Endodermal cell (in vitro differentiated cells): ENCODE measurements around the gene GPR18. TPM values are rescaled to one million over a fixed set of nuclear protein-coding genes. Genes with fewer than 3 reads are reported as not detected.
A peak's percentile ranks its signal among the peaks of the same experiment; 100 is the strongest.
"Not testable (repeated sequence)": the region's sequence is repeated elsewhere in the genome, so short reads cannot be mapped to it uniquely, and the experiment has no call there.

ENCODE experiments used
- DNase-seq: peaks from one replicate; pipeline ENCODE4 v3.0.0-alpha.2; 2017
- H3K27ac ChIP-seq: 2 replicates; pipeline ENCODE4 v1.5.1; 2013; ENCODE audit warnings: mild to moderate bottlenecking, low read depth, low read length, moderate library complexity
- H3K27me3 ChIP-seq: 2 replicates; pipeline ENCODE4 v1.6.1; 2013; ENCODE audit warnings: mild to moderate bottlenecking, low read length, moderate library complexity; ENCODE audit not compliant: insufficient read depth, control insufficient read depth, poor library complexity, severe bottlenecking
- H3K36me3 ChIP-seq: 2 replicates; pipeline ENCODE4 v1.7.0; 2013; ENCODE audit warnings: mild to moderate bottlenecking, low read length, moderate library complexity; ENCODE audit not compliant: control insufficient read depth, insufficient read depth
- H3K4me1 ChIP-seq: one replicate; pipeline ENCODE4 v1.7.0; 2013; ENCODE audit warnings: low read length; ENCODE audit not compliant: control insufficient read depth, insufficient read depth
- H3K4me3 ChIP-seq: 2 replicates; pipeline ENCODE4 v1.5.1; 2013; ENCODE audit warnings: mild to moderate bottlenecking, low read length, moderate library complexity
- H3K9ac ChIP-seq: 2 replicates; pipeline ENCODE4 v1.6.1; 2013; ENCODE audit warnings: mild to moderate bottlenecking, low read length, moderate library complexity; ENCODE audit not compliant: poor library complexity, severe bottlenecking; ENCODE audit errors: extremely low read depth
- H3K9me3 ChIP-seq: 2 replicates; pipeline ENCODE4 v1.6.1; 2013; ENCODE audit warnings: mild to moderate bottlenecking, low read length, moderate library complexity; ENCODE audit not compliant: control insufficient read depth
- H3K27ac Mint-ChIP-seq: 2 replicates; pipeline ENCODE4 v1.8.0; 2020; ENCODE audit warnings: mixed read lengths
- H3K27me3 Mint-ChIP-seq: 2 replicates; pipeline ENCODE4 v1.8.0; 2021; ENCODE audit warnings: mild to moderate bottlenecking, mixed read lengths; ENCODE audit not compliant: insufficient read depth
- H3K36me3 Mint-ChIP-seq: 2 replicates; pipeline ENCODE4 v1.8.0; 2020; ENCODE audit warnings: low read depth, mixed read lengths
- H3K4me1 Mint-ChIP-seq: 2 replicates; pipeline ENCODE4 v1.8.0; 2020; ENCODE audit warnings: mixed read lengths
- H3K4me3 Mint-ChIP-seq: 2 replicates; pipeline ENCODE4 v1.8.0; 2020; ENCODE audit warnings: mild to moderate bottlenecking, moderate library complexity, mixed read lengths
- H3K9me3 Mint-ChIP-seq: 2 replicates; pipeline ENCODE4 v1.8.0; 2020; ENCODE audit warnings: mild to moderate bottlenecking, mixed read lengths
- WGBS, 2 experiments: methylation state at CpG; one replicate each; pipeline versions ENCODE4 v1.1.5 to v1.1.7; 2013; ENCODE audit warnings: missing lambda C conversion rate in 2 of 2, mixed read lengths in 1 of 2; ENCODE audit not compliant: insufficient coverage in 1 of 2, insufficient read length in 1 of 2; 5-methylcytosine and 5-hydroxymethylcytosine counted together
- total RNA-seq, 2 donors: library from RNA; stranded (reverse); fragmentation: NEBNext Ultra II Directional in 1 of 2; extraction: Animal tissue kit (Norgen Biotek cat#: 25700) in 1 of 2; gene quantifications; 2 replicates in 1 of 2; 3 replicates in 1 of 2; pipeline ENCODE4 v1.2.1, GENCODE V29; 2021
- TF ChIP-seq, protein P1 (sequence below): fragments of 200-600 bp; sonication (generic); conservative IDR thresholded peaks from 2 replicates; pipeline ENCODE4 v1.5.0; 2021; ENCODE audit warnings: antibody characterized with exemption, mild to moderate bottlenecking

Gene GPR18
- total RNA-seq, 2 donors from 2014 or later: not detected

DNA sequence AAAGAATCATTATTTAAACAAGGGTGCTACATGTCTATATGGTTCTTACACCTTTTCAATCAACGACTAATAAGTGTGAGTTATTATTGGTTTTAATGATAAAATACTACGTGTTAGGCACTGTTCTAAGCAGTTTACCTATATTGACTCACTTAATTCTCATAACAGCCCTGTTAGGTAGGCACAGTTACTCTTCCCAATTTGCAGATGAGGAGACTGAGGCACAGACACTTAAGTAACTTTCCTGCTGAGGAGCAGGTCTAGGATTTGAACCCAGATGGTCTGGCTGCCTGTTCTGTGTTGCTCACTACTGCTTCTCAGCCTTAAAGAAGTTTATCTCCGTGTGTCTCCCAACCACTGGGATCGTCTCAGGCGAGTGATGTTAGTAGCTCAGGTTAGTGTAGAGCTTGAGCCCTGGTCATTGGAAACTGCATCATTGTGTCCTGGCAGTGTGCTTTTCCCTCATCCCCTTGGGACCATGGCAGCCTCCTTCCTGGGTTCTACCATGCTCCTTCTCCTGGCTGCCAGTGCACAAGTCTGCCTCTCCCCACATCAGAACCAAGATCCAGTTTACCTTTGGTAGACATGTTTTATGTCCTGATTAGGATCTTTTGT lies 46.7 kb downstream of the GPR18 start:
- Histone ChIP-seq H3K9me3 (no peaks in the 10 kb centered on the region), H3K4me3 (no peak overlapping the region), H3K4me1 (peaks cover 10% of the 10 kb centered on the region), H3K36me3 (peaks cover 21% of the 10 kb centered on the region), H3K27me3 (no peaks in the 10 kb centered on the region), H3K27ac (no peak overlapping the region), H3K9ac (no peak overlapping the region)
- H3K9me3 Mint-ChIP-seq: no peaks in the 10 kb centered on the region
- no peak for DNase-seq
- peaks cover 28% of the 10 kb centered on the region for H3K4me1 Mint-ChIP-seq
- H3K36me3 Mint-ChIP-seq: peaks cover 31% of the 10 kb centered on the region
- TF ChIP-seq, protein P1, sequence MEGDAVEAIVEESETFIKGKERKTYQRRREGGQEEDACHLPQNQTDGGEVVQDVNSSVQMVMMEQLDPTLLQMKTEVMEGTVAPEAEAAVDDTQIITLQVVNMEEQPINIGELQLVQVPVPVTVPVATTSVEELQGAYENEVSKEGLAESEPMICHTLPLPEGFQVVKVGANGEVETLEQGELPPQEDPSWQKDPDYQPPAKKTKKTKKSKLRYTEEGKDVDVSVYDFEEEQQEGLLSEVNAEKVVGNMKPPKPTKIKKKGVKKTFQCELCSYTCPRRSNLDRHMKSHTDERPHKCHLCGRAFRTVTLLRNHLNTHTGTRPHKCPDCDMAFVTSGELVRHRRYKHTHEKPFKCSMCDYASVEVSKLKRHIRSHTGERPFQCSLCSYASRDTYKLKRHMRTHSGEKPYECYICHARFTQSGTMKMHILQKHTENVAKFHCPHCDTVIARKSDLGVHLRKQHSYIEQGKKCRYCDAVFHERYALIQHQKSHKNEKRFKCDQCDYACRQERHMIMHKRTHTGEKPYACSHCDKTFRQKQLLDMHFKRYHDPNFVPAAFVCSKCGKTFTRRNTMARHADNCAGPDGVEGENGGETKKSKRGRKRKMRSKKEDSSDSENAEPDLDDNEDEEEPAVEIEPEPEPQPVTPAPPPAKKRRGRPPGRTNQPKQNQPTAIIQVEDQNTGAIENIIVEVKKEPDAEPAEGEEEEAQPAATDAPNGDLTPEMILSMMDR: no peak
- no peak overlapping the region for H3K4me3 Mint-ChIP-seq
- H3K27ac Mint-ChIP-seq: no peak overlapping the region
- 92 to 97% methylated on average over 4 to 5 of the region's 5 CpGs for WGBS, 2 experiments
- H3K27me3 Mint-ChIP-seq: no peaks in the 10 kb centered on the region

DNA sequence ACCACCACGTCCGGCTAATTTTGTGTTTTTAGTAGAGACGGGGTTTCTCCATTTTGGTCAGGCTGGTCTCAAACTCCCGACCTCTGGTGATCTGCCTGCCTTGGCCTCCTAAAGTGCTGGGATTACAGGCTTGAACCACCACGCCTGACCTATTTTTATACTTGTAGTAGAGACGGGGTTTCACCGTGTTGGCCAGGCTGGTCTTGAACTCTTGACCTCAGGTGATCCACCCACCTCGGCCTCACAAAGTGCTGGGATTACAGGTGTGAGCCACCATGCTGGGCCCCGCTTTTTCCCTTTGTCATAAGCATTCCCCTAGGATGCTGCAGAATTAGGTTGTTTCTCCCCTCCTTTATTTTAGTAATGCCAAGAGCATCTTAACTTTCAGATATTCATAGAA lies 47.6 kb downstream of the GPR18 start:
- H3K4me3 Mint-ChIP-seq, H3K4me3 ChIP-seq, H3K9me3 Mint-ChIP-seq, H3K27me3 ChIP-seq, H3K27ac Mint-ChIP-seq, H3K9ac ChIP-seq, H3K9me3 ChIP-seq, H3K27me3 Mint-ChIP-seq, H3K27ac ChIP-seq: not testable (repeated sequence)
- peaks cover 22% of the 10 kb centered on the region for H3K36me3 ChIP-seq
- DNase-seq: peak; percentile 19
- Mint-ChIP-seq H3K36me3 (peaks cover 31% of the 10 kb centered on the region), H3K4me1 (peaks cover 37% of the 10 kb centered on the region)
- peaks cover 16% of the 10 kb centered on the region for H3K4me1 ChIP-seq
- WGBS, 2 experiments: 94 to 100% methylated on average over 6 to 9 of the region's 9 CpGs

DNA sequence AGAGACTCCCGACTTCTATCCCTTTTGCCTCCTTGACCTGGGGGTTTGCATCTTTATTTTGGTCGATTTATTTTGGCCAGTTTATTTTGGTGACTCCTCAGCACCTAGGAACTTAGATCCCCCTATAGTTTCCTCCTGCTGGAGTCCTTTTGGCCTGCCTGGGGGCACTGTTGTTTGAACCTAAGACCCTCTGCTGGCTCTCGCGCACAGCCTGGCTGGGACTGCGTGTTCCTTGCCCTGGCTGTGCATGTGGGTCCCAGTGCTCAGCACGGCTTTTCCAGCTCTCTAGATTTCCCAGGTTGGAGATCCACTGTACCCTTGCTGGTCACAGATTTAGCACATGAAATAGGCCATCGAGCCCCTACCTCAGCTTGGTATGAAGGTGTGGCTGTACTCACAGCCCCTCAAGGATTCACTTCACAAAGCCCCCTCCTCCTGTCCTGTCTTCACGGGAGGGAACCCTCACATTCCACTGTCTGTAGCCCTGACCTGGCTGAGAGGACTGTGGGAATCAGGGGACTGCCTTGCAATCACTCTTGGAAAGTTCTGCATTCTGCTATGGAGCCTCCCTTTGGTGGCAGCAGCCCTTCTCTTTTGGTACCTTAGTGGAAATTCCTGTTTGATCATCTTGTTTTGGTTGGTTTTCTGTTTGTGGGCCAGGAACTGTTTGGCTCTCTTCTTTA lies 49.2 kb downstream of the GPR18 start:
- no peak overlapping the region for H3K27ac ChIP-seq
- H3K4me3 Mint-ChIP-seq: no peak overlapping the region
- H3K36me3 ChIP-seq: peaks cover 18% of the 10 kb centered on the region
- H3K27me3 ChIP-seq: no peaks in the 10 kb centered on the region
- no peak overlapping the region for H3K4me3 ChIP-seq
- peaks cover 24% of the 10 kb centered on the region for H3K36me3 Mint-ChIP-seq
- no peaks in the 10 kb centered on the region for H3K9me3 ChIP-seq
- H3K27me3 Mint-ChIP-seq: no peaks in the 10 kb centered on the region
- H3K4me1 ChIP-seq: peaks cover 16% of the 10 kb centered on the region
- WGBS, 2 experiments: 92 to 94% methylated on average over 4 to 8 of the region's 8 CpGs
- H3K4me1 Mint-ChIP-seq: peaks cover 47% of the 10 kb centered on the region
- TF ChIP-seq, protein P1: no peak
- H3K9me3 Mint-ChIP-seq: no peaks in the 10 kb centered on the region
- peak; percentile 55 for DNase-seq
- H3K9ac ChIP-seq: no peak overlapping the region
- peak overlapping the region; percentile 87 for H3K27ac Mint-ChIP-seq
